ENCODE results near the gene RNF223.

GRCh38 chr1:1091344-1092148, 17.4 kb upstream of the RNF223 start:
- no peak for TF ChIP-seq MAFK (IDR thresholded peaks at IDR 0.05; ENCODE audit: partially characterized antibody)
- no peak for TF ChIP-seq ZNF302 (CRISPR knock-in tag; IDR thresholded peaks at IDR 0.05)
- TF ChIP-seq CTCF (IDR thresholded peaks at IDR 0.05): no peak
- TF ChIP-seq POLR2A (IDR thresholded peaks at IDR 0.05; ENCODE audit: low read length): no peak
- TF ChIP-seq ZC3H11A (IDR thresholded peaks at IDR 0.05): no peak
- TF ChIP-seq EP300 (IDR thresholded peaks at IDR 0.05): no peak
- no peak for TF ChIP-seq REST (IDR thresholded peaks at IDR 0.05)
- TF ChIP-seq ZSCAN20 (CRISPR knock-in tag; IDR thresholded peaks at IDR 0.05): no peak
- TF ChIP-seq HOXB13 (CRISPR knock-in tag; IDR thresholded peaks at IDR 0.05; ENCODE audit: low read depth): no peak
- no peak for TF ChIP-seq PHF8 (IDR thresholded peaks at IDR 0.05; ENCODE audit: borderline replicate concordance, low read depth)
